K562 (cell line): ENCODE results near the gene STMN3.

Experiments
- CEBPB ChIP-seq: fragments of 450-650 bp; IDR thresholded peaks from 2 replicates; pipeline ENCODE4 v1.6.1; 2016; ENCODE audit warnings: missing genetic modification characterization, missing compliant biosample characterization
- EZH2 ChIP-seq: IDR thresholded peaks from 2 replicates; pipeline ENCODE4 v1.6.1; 2012; ENCODE audit warnings: low read depth, mild to moderate bottlenecking, inconsistent platforms, low read length, borderline replicate concordance
- SPI1 ChIP-seq: IDR thresholded peaks from 2 replicates; pipeline ENCODE4 v1.6.1; 2011; ENCODE audit warnings: low read depth, low read length, control low read depth, borderline replicate concordance

GRCh38 chr20:63652192-63652980 lies 838 bp downstream of the STMN3 start:
- TF ChIP-seq EZH2: no peak
- TF ChIP-seq CEBPB: no peak
- TF ChIP-seq SPI1: no peak
